LHCN-M2 (cell line): ENCODE measurements around the gene SPON1. TPM values are rescaled to one million over a fixed set of nuclear protein-coding genes. Genes with fewer than 3 reads are reported as not detected.
"Not testable (repeated sequence)": the region's sequence is repeated elsewhere in the genome, so short reads cannot be mapped to it uniquely, and the experiment has no call there.

Experiments
- DNase-seq: peaks from one replicate; pipeline ENCODE4 v3.0.0-alpha.2; 2012; ENCODE audit warnings: low read depth
- total RNA-seq: library from RNA; depleted of rRNA; stranded (reverse); fragments of >200 nt; gene quantifications from 2 replicates; pipeline ENCODE4 v1.2.3, GENCODE V29; 2014

The SPON1 gene
- total RNA-seq, 1 experiment from 2014 or later = not detected

- DNase-seq = no peak
Observed at GRCh38 chr11:14082338-14082737, 119.8 kb downstream of the SPON1 start.

GRCh38 chr11:14088861-14089260, 126.3 kb downstream of the SPON1 start:
- not testable (repeated sequence) for DNase-seq

DNA sequence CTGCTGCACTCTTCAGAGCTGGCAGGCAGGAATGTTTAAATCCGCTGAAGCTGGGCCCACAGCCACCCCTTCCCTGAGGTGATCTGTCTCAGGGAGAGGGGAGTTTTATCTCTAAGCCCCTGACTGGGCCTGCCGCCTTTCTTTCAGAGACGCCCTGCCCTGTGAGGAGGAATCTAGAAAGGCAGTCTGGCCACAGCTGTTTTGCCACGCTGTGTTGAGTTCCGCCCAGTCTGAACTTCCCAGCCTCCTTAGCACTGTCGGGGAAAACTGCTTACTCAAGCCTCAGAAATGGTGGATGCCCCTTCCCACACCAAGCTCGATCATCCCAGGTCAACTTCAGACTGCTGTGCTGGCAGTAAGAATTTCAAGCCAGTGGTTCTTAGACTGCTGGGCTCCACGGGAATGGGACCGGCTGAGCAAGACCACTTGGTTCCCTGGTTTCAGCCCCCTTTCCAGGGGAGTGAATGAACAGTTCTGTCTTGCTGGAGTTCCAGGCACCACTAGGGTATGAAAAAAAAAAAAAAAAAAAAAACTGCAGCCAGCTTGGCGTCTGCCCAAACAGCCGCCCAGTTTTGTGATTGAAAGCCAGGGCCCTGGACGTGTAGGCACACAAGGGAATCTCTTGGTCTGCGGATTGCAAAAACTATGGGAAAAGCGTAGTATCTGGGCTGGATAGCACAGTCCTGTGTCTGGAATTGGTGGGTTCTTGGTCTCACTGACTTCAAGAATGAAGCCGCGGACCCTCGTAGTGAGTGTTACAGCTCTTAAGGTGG, 127.4 kb downstream of the SPON1 start:
- DNase-seq = no peak

GRCh38 chr11:14090631-14091030, 128.1 kb downstream of the SPON1 start:
- DNase-seq = not testable (repeated sequence)

GRCh38 chr11:14093065-14093464, 130.5 kb downstream of the SPON1 start:
- no peak for DNase-seq

DNA sequence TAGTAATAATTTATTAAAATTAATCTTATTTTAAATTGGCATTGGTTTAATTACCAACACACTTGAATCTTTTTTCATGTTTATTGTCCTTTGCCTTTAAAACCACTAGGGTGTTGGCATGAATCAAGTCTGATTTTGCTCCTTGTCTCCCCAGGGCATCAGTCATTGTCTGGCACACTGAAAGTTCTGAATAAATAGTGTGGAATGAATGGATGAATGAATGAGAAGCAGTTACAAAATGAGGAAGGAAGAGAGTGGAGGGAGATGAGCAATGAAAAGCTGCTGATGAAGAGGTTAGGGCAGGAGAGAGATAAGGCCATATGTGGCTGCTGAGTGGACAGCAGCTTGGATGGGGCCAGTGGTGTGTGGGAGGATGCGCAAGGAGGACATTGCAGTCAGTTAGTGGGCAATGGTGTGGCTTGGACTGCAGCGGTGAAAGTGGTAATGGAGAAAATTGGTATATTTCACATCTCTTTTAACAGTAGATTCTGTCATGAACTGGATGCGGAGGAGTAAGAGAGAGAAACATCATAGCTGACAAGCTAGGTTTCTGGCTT, 132.0 kb downstream of the SPON1 start:
- no peak for DNase-seq

- DNase-seq = no peak
Observed at GRCh38 chr11:14095882-14096281, 133.4 kb downstream of the SPON1 start.

GRCh38 chr11:14096606-14097005, 134.1 kb downstream of the SPON1 start:
- no peak for DNase-seq

GRCh38 chr11:14101388-14101787, 138.9 kb downstream of the SPON1 start:
- no peak for DNase-seq

DNA sequence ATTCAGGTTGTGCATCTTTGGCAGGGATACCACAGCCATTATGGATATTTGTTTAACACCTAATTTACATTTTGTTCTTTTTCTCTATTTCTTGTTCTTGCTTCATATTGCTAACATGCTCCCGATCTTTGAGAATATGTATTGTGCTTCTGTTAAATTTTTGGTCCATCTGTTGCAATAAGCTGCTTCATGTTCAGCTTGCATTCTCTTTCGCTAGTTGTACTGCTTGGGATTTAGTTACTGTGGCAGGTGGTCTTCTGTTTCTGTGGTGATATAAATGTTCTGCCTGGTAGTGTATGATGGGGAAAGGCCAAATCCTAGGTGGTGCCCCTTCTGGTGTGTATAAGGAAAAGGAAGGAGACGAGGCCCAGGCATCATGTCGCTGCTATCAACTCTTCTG, 140.2 kb downstream of the SPON1 start:
- no peak for DNase-seq

DNA sequence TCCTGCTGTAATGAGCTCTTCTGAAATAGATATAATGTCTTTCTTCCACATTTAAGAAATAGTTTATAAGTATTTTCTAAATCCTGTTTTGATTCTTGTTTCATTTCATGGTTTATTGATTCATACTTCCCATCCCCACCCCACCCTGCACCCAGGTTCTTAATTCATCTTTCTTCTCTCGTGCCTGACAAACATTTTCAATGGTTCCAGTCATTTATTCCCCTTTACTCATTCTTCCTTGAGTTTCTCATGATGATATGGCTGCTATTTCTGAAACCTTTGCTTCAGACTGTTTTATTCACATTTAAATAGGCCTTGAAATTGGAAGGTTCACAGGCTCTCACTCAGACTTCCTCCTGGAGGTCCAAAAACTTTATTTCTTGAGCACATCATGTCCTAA, 142.9 kb downstream of the SPON1 start:
- DNase-seq = no peak

DNA sequence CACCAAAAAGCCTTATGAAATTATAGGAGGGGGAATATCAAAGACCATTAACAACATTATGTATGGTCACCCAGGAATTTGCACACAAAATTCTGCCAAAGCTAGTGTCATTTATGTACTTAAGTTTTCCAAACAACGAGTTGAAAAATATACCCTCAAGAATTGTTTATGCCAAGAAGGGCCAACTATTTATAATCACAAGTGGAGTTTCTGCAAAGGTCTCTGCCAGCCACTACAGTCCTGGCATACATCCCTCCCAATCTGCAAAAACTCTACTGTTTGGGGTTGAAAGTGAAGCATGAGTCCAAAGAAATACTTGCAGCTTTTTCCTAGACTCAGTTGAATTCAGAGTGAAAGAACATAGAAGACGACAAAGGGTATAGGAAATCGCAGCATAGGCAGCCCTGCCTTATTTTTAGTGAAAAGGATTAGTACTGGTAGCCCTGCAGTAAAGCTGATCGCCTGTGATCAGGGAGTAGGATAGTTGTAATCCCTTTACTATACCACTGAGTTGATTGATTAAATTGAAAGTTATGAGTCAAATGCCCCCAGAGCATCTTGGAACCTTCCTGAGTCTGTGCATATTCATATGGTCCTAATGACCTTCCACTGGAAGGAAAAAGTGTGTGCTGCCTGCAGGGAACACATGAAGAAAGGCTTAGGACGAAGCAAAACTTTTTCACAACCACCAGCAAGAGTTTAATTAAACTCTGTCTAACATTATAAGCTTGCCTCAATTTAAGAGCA, 144.0 kb downstream of the SPON1 start:
- DNase-seq = no peak

DNA sequence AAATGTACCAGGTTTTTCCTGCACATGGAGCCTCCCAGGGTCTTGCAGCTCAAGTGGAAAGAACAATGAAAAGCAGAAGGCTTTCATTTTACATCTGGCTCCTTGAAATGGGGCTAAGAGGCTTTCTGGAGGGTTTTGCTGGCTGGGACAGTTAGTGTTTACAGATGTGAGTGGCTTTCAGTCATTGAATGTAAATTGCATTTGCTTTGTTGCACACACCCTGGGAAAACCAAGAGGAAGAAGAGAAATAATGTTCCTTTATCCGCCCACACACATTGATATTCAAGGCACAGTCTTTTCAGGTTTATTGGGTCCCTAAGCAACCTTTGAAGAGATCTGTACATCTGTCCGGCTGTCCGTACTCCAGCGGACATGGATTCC, 144.5 kb downstream of the SPON1 start:
- DNase-seq = no peak

DNA sequence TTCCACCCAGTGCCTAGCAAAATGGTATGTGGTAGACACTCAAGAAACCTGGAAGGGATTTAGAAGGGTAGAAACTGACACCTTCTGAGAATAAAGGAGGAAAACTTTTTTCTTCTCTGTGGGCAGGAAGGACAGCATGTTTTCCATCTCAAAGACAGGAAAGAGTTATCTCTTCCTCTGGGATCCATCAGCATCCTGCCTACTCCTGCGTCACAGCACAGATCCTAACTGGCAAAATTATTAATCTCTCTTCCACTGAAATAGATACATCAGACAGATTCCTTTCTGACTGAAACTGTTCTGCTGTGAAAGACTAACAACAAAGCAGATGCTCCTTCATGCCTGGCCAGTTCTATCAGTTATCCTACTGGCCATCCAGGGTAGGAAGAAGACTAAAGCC, 147.2 kb downstream of the SPON1 start:
- DNase-seq = no peak

DNA sequence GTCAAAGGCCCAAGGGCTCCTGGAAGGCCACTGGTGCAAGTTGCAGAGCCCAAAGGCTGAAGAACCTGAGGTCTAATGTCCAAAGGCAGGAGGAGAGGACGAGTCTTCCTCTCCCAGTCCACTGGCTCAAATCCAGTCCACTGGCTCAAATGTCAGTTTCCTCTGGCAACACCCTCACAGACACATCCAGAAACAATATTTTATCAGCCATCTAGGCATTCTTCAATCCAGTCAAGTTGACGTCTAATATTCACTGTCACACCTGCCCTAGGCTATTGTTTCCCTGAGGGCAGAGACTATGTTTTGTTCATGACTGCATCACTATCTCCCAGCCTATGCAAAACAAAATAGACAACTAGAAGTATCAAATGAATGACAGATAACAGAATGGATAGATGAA, 148.1 kb downstream of the SPON1 start:
- DNase-seq = no peak

DNA sequence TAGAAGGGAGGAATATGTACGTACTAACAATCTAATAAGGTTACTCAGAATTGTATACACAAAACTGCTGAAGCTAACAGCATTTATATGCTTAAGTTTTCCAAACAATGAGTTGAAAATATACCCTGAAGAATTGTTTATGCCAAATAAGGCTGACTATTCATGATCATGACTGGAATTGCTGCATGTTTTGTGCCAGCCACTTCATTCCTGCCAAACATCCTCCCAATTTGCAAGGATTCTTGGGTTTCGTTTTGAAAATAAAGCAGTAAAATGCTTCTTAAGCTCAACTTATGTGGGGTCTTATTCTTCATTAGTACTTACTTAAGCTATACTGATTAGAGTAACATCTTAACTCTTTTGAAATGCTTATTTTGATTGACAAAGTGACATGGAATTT, 149.0 kb downstream of the SPON1 start:
- no peak for DNase-seq

- no peak for DNase-seq
Observed at GRCh38 chr11:14112721-14113120, 150.2 kb downstream of the SPON1 start.

- no peak for DNase-seq
Observed at GRCh38 chr11:14114269-14114668, 151.7 kb downstream of the SPON1 start.

DNA sequence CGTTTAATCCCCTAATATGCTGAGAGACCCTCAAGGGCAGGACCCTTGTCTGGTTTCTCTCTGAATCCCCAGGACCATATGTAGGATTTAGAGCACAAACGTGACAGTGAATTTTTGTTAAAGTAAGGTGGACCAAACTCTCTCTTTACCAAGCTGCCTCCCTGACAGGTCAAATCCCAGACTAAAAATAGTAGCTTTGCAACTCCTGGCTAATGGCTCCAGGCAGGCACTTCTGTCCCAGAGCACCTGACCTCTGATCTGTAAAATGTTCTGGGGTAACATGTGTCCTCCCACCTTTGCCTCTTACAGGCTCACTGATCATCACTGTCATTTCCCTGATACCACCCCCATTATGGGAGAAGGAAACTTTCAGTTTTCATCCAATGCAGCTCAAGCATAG, 152.3 kb downstream of the SPON1 start:
- no peak for DNase-seq

DNA sequence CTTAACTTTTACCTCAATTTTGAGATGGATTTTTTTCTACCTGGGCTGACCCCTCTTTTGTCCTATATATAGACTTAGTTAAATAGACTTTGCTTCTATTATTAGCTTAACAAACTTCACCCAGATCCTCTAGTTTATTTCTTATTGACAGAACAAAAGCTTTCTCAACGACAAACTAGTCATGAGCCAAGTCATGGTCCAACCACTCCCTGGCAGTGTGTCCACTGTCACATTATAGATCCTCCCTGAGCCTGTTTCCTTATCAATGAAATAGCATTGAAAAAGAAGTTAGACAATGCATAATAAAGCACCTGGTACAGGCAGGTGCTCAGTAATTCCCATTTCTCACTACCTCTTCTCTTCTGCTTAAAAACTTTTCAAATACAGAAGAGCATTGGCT, 155.1 kb downstream of the SPON1 start:
- DNase-seq = no peak

GRCh38 chr11:14118072-14118471, 155.5 kb downstream of the SPON1 start:
- no peak for DNase-seq

DNA sequence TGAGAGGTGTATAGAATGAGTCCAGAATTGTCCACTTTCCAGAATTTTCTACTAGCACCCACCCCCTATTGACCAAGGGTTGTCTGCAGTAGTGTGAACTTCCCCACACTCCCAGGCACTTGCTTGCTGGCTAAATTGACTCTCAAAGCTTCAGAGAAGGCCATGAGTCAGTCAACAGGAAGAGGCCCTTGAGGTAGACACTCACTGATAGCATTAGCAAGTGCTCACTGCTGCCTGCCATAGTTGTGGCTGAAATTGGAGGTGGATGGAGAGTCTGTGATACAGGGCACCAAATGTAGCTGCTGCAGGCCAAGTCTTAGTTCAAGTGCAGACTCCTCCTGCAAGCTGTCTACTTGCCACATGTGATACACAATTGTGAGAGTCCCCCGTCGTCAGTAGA, 156.8 kb downstream of the SPON1 start:
- DNase-seq = no peak

- no peak for DNase-seq
Observed at GRCh38 chr11:14124350-14124749, 161.8 kb downstream of the SPON1 start.
